Body of pancreas (tissue), 4 donors: Measurements from ENCODE around the gene GBP6. TPM values are rescaled to one million over a fixed set of nuclear protein-coding genes. Genes with fewer than 3 reads are reported as not detected.
A peak's percentile ranks its signal among the peaks of the same experiment; 100 is the strongest.

ENCODE experiments used
- ATAC-seq: fragments of 150-250 bp; one replicate; pipeline ENCODE4 v1.9.1; 2016
- DNase-seq, 4 donors: peaks; one replicate each; pipeline ENCODE4 v3.0.0-alpha.2; 2019
- H3K27ac ChIP-seq, 4 donors: fragments of 200-600 bp; sonication (generic); 1 replicate in 3 of 4; 2 replicates in 1 of 4; pipeline versions ENCODE4 v1.5.1 to v1.6.1; 2016 to 2019; ENCODE audit warnings: mild to moderate bottlenecking in 1 of 4, mixed read lengths in 1 of 4, moderate library complexity in 1 of 4
- H3K27me3 ChIP-seq, 2 donors: fragments of 200-600 bp; sonication (generic); one replicate each; pipeline ENCODE4 v1.6.0; 2016; ENCODE audit warnings: mild to moderate bottlenecking in 1 of 2
- H3K36me3 ChIP-seq, 2 donors: fragments of 200-600 bp; sonication (generic); replicated peaks in 1 of 2; 2 replicates each; pipeline ENCODE4 v1.5.1; 2016; ENCODE audit warnings: low read depth in 2 of 2; ENCODE audit not compliant: insufficient read depth in 1 of 2
- H3K4me1 ChIP-seq: fragments of 200-600 bp; sonication (generic); one replicate; pipeline ENCODE4 v1.6.0; 2016
- H3K4me3 ChIP-seq, 2 donors: fragments of 200-600 bp; sonication (generic); 1 replicate in 1 of 2; 2 replicates in 1 of 2; pipeline ENCODE4 v1.5.1; 2016 to 2019
- H3K9me3 ChIP-seq, 3 donors: fragments of 200-600 bp; sonication (generic); 1 replicate in 2 of 3; 2 replicates in 1 of 3; pipeline ENCODE4 v1.5.1; 2016
- CTCF ChIP-seq, 7 experiments: fragments of 450-650 bp in 4 of 7; fragments of 200-600 bp in 3 of 7; sonication (generic) in 3 of 7; IDR thresholded peaks; one replicate each; pipeline ENCODE4 v1.5.1; 2016 to 2019; ENCODE audit warnings: antibody characterized with exemption in 7 of 7
- POLR2A ChIP-seq, 3 donors: fragments of 450-650 bp; IDR thresholded peaks; one replicate each; pipeline ENCODE4 v1.6.1; 2016; ENCODE audit warnings: antibody characterized with exemption in 3 of 3, mild to moderate bottlenecking in 2 of 3
- WGBS, 2 donors: methylation state at CpG; one replicate each; pipeline ENCODE4 v1.1.5; 2017; 5-methylcytosine and 5-hydroxymethylcytosine counted together
- intact Hi-C: fragments of 100-400 bp; cut with DNase I; formaldehyde crosslinking; loops from one replicate; pipeline ENCODE4 v1.15.1; 2023
- total RNA-seq, 2 donors: library from RNA; depleted of rRNA; stranded (reverse); fragments of >200 nt; gene quantifications; one replicate each; pipeline ENCODE4 v1.1.0, GENCODE V29; 2016

GBP6 gene
- total RNA-seq, 2 donors from 2014 or later, result not detected

- no peaks in the 10 kb centered on the region for H3K27me3 ChIP-seq
Measured at GRCh38 chr1:89356658-89357400, 7.0 kb upstream of the GBP6 start.

GRCh38 chr1:89358287-89358893, 5.5 kb upstream of the GBP6 start:
- peak; percentile 91 for ATAC-seq
- H3K36me3 ChIP-seq, result no peaks in the 10 kb centered on the region
- no peaks in the 10 kb centered on the region for H3K27me3 ChIP-seq
- H3K27ac ChIP-seq, result no peak overlapping the region
- no peak overlapping the region for H3K4me3 ChIP-seq
- WGBS, 2 donors, result 17 to 18% methylated on average over 8 of the region's 8 CpGs
- H3K4me1 ChIP-seq, result no peaks in the 10 kb centered on the region
- H3K9me3 ChIP-seq, result no peaks in the 10 kb centered on the region
- TF ChIP-seq POLR2A (IDR thresholded peaks at IDR 0.05), result no peak
- TF ChIP-seq CTCF (IDR thresholded peaks at IDR 0.05), result peak in 6 of 7 experiments; percentile 68 to 82 (median 78)
- intact Hi-C loops, result loop anchor here (5.0 kb wide), 1 partner anchor 356 kb away; no protein-coding TSS in a partner anchor
- DNase-seq, result peak; percentile 80 to 89 (median 84)

More at GRCh38 chr1:89356658-89357400, 7.0 kb upstream of the GBP6 start:
- no peaks in the 10 kb centered on the region for H3K9me3 ChIP-seq
- H3K36me3 ChIP-seq, result no peaks in the 10 kb centered on the region
- no peaks in the 10 kb centered on the region for H3K4me1 ChIP-seq
- WGBS, 2 donors, result 46 to 60% methylated on average over 8 of the region's 8 CpGs
- no peak for TF ChIP-seq CTCF (IDR thresholded peaks at IDR 0.05)
- TF ChIP-seq POLR2A (IDR thresholded peaks at IDR 0.05), result no peak
- DNase-seq (no peak), ATAC-seq (peak; percentile 35)
- intact Hi-C loops, result loop anchor here (5.0 kb wide), 1 partner anchor 355 kb away; no protein-coding TSS in a partner anchor
- H3K4me3 ChIP-seq, result no peak overlapping the region
- H3K27ac ChIP-seq, result no peak overlapping the region

DNA sequence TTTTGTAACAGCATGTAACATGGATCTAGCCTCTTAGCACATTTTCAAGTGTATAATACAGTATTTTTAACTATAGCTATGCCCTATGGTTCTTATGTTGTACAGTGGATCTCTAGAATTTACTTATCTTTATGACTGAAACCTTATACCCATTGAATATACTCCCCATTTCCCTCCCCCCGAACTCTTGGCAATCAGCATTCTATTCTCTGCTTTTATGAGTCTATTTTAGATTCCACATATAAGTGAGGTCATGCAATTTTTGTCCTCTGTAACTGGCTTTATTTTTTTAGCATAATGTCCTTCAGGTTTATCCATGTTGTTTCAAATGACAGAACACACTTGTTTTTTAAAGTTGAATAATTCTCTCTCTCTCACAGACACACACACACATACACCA, 3.1 kb upstream of the GBP6 start:
- H3K4me1 ChIP-seq, result no peaks in the 10 kb centered on the region
- no peaks in the 10 kb centered on the region for H3K36me3 ChIP-seq
- H3K9me3 ChIP-seq, result no peaks in the 10 kb centered on the region
- ATAC-seq (no peak), DNase-seq (no peak)
- no peak overlapping the region for H3K4me3 ChIP-seq
- H3K27me3 ChIP-seq, result no peaks in the 10 kb centered on the region
- intact Hi-C loops, result no loop called here
- 78 to 86% methylated on average over 1 of the region's 1 CpG for WGBS, 2 donors
- TF ChIP-seq POLR2A (IDR thresholded peaks at IDR 0.05) (no peak), CTCF (IDR thresholded peaks at IDR 0.05) (no peak)
- H3K27ac ChIP-seq, result no peak overlapping the region

DNA sequence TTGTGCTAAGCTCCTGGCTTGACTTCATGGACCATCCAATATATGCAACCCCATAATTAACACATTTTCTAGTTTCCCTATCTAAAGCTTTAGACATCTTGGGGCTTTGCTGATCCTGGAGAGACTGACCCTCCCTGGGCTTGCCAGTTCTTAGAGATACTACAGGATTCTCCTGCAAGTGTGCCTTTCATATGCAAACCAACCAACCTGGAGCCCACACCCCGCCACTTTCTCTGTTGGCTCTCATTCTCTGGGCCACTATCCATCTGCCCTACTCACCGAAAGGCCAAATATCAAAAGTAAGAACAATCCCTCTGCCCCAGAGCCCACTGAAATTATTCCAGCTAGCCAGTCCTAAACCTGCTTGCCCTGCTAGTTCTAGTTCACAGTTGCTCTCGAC, 2.2 kb upstream of the GBP6 start:
- H3K4me3 ChIP-seq, result no peak overlapping the region
- TF ChIP-seq CTCF (IDR thresholded peaks at IDR 0.05), result no peak
- no peak for TF ChIP-seq POLR2A (IDR thresholded peaks at IDR 0.05)
- no peak overlapping the region for H3K27ac ChIP-seq
- H3K36me3 ChIP-seq, result no peaks in the 10 kb centered on the region
- no peaks in the 10 kb centered on the region for H3K9me3 ChIP-seq
- DNase-seq (no peak), ATAC-seq (no peak)
- intact Hi-C loops, result no loop called here
- 89 to 95% methylated on average over 3 of the region's 3 CpGs for WGBS, 2 donors
- no peaks in the 10 kb centered on the region for H3K4me1 ChIP-seq
- no peaks in the 10 kb centered on the region for H3K27me3 ChIP-seq
